ENCODE data around the gene TBC1D9B. TPM values are rescaled to one million over a fixed set of nuclear protein-coding genes. Genes with fewer than 3 reads are reported as not detected.

The TBC1D9B gene
- total RNA-seq, 1 donor from 2014 or later = 136 TPM

DNA sequence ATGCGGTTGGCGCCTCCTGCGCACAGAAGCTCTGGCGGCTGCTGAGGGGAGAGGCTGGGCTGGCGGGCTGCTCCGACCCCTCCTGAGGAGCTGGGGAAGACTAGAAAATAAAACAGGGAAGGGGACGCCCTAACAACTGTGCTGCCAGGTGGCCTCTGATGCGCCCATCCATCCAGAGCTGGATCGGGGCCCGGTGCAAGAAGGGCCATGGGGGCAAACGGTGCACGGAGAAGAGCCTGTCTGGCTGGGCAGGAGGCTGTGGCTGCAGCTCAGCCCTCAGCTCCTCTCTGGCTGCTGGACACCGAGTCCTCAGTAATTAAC, 28.0 kb downstream of the TBC1D9B start:
- peaks cover 46% of the 10 kb centered on the region for H3K36me3 Mint-ChIP-seq (ENCODE audit: unreplicated experiment)
- DNase-seq (ENCODE audit: extremely low spot score, unreplicated experiment) = no peak
- H3K27ac Mint-ChIP-seq (ENCODE audit: unreplicated experiment) = no peak overlapping the region
- H3K27me3 Mint-ChIP-seq (ENCODE audit: unreplicated experiment) = no peaks in the 10 kb centered on the region
- no peaks in the 10 kb centered on the region for H3K4me1 Mint-ChIP-seq (ENCODE audit: unreplicated experiment)
- peaks cover 8% of the 10 kb centered on the region for H3K9me3 Mint-ChIP-seq (ENCODE audit: unreplicated experiment)
- no peak overlapping the region for H3K4me3 Mint-ChIP-seq (ENCODE audit: unreplicated experiment)
- TF ChIP-seq, protein P1, sequence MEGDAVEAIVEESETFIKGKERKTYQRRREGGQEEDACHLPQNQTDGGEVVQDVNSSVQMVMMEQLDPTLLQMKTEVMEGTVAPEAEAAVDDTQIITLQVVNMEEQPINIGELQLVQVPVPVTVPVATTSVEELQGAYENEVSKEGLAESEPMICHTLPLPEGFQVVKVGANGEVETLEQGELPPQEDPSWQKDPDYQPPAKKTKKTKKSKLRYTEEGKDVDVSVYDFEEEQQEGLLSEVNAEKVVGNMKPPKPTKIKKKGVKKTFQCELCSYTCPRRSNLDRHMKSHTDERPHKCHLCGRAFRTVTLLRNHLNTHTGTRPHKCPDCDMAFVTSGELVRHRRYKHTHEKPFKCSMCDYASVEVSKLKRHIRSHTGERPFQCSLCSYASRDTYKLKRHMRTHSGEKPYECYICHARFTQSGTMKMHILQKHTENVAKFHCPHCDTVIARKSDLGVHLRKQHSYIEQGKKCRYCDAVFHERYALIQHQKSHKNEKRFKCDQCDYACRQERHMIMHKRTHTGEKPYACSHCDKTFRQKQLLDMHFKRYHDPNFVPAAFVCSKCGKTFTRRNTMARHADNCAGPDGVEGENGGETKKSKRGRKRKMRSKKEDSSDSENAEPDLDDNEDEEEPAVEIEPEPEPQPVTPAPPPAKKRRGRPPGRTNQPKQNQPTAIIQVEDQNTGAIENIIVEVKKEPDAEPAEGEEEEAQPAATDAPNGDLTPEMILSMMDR (IDR thresholded peaks at IDR 0.05) = no peak

DNA sequence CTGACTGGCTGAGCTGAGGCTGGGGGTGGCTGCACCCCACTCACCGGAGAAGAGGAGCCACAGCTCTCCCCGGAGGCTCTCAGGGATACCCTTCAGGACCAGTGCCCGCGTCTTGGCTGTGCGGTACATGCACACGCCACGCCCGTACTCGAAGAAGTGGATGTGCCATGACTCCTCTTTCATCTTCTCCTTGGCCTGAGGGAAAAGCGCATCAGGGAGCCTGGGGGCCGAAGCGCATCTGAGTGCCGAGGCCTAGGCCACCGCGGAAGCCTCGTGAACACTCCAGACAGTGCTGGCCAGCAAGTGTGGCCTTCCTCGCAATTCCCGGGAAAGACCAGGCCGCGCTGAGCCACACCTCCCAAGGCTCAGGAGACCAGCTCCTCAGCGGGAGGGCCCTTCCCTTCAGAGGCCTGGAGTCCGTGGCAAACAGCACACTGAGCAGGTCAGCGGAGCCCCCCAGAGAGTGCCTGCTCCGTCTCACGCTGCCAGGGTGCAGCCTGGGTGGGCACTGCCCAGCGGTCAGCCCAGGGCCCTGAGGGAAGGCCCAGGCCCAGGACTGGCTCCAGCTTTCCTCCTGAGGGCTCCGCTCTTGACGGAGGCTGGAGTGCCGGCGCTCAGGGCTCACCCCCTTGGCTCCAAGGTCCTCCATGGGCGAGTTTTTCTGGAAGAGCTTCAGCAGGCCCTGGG, 28.6 kb downstream of the TBC1D9B start:
- no peak overlapping the region for H3K4me3 Mint-ChIP-seq (ENCODE audit: unreplicated experiment)
- H3K4me1 Mint-ChIP-seq (ENCODE audit: unreplicated experiment) = no peaks in the 10 kb centered on the region
- H3K27ac Mint-ChIP-seq (ENCODE audit: unreplicated experiment) = no peak overlapping the region
- DNase-seq (ENCODE audit: extremely low spot score, unreplicated experiment) = no peak
- peaks cover 42% of the 10 kb centered on the region for H3K36me3 Mint-ChIP-seq (ENCODE audit: unreplicated experiment)
- no peaks in the 10 kb centered on the region for H3K27me3 Mint-ChIP-seq (ENCODE audit: unreplicated experiment)
- TF ChIP-seq, protein P1 (IDR thresholded peaks at IDR 0.05) = no peak
- H3K9me3 Mint-ChIP-seq (ENCODE audit: unreplicated experiment) = peaks cover 8% of the 10 kb centered on the region

DNA sequence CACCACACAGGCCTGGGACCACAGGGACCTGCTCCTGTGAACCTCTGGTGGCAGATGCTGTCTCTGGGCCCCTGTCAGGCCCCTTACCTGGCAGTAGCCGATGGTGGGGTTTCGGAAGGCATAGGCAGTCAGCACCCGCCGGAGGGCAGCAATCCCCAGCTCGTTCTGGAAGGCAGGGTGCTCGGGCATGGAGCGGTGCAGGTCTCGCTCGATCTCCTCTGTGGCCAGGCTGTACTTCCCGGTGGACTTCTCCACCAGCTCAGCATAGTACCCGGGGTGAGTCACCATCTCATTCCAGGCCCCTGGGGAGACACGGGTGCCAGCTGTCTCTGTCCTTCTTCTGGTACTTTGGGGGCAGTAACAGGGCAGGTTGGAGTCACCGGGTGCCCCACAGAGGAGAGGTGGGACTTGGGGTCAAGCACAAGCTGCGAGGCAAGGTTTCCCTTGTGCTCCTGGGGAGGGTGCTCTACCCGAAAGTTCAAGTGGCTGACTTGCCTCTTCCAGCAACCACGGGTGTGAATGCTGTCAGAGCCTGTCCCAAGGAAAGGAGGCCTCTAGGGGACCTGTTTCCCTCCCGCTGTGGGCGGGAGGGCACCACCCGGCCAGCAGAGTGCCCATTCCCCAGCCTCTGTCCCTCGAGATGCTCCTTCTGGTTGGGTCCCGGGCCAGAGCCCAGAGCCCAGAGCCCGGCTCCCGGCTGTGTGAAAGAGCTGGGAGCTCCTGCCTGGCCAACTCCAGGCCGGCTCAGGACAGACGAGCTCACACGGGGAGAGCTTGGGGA, 29.3 kb downstream of the TBC1D9B start:
- Mint-ChIP-seq H3K36me3 (ENCODE audit: unreplicated experiment) (peaks cover 38% of the 10 kb centered on the region), H3K27me3 (ENCODE audit: unreplicated experiment) (no peaks in the 10 kb centered on the region), H3K27ac (ENCODE audit: unreplicated experiment) (no peak overlapping the region), H3K4me3 (ENCODE audit: unreplicated experiment) (no peak overlapping the region), H3K4me1 (ENCODE audit: unreplicated experiment) (no peaks in the 10 kb centered on the region), H3K9me3 (ENCODE audit: unreplicated experiment) (peaks cover 4% of the 10 kb centered on the region)
- TF ChIP-seq, protein P1 (IDR thresholded peaks at IDR 0.05) = no peak
- no peak for DNase-seq (ENCODE audit: extremely low spot score, unreplicated experiment)

- Mint-ChIP-seq H3K27me3 (ENCODE audit: unreplicated experiment) (no peaks in the 10 kb centered on the region), H3K4me3 (ENCODE audit: unreplicated experiment) (no peak overlapping the region), H3K9me3 (ENCODE audit: unreplicated experiment) (no peaks in the 10 kb centered on the region), H3K27ac (ENCODE audit: unreplicated experiment) (no peak overlapping the region), H3K4me1 (ENCODE audit: unreplicated experiment) (no peaks in the 10 kb centered on the region), H3K36me3 (ENCODE audit: unreplicated experiment) (peaks cover 29% of the 10 kb centered on the region)
- TF ChIP-seq, protein P1 (IDR thresholded peaks at IDR 0.05) = no peak
- DNase-seq (ENCODE audit: extremely low spot score, unreplicated experiment) = no peak
Observed at GRCh38 chr5:179876610-179876952, 31.1 kb downstream of the TBC1D9B start.

- no peak for DNase-seq (ENCODE audit: extremely low spot score, unreplicated experiment)
- TF ChIP-seq, protein P1 (IDR thresholded peaks at IDR 0.05) = no peak
- H3K27ac Mint-ChIP-seq (ENCODE audit: unreplicated experiment) = no peak overlapping the region
- peaks cover 26% of the 10 kb centered on the region for H3K36me3 Mint-ChIP-seq (ENCODE audit: unreplicated experiment)
- no peaks in the 10 kb centered on the region for H3K27me3 Mint-ChIP-seq (ENCODE audit: unreplicated experiment)
- no peak overlapping the region for H3K4me3 Mint-ChIP-seq (ENCODE audit: unreplicated experiment)
- H3K9me3 Mint-ChIP-seq (ENCODE audit: unreplicated experiment) = no peaks in the 10 kb centered on the region
- H3K4me1 Mint-ChIP-seq (ENCODE audit: unreplicated experiment) = no peaks in the 10 kb centered on the region
Observed at GRCh38 chr5:179875741-179876609, 31.7 kb downstream of the TBC1D9B start.

Data from osteocyte (in vitro differentiated cells).